Colon (tissue), 2 donors: ENCODE results near the gene DES.
"Not testable (repeated sequence)": the region's sequence is repeated elsewhere in the genome, so short reads cannot be mapped to it uniquely, and the experiment has no call there.

Source experiments
- FAIRE-seq: peaks from 2 replicates; lab custom pipeline; 2012; peaks lifted over from hg19 to GRCh38; lab: Jason Lieb, UNC
- donor health status: control.
- donor health status: control.

DES gene

GRCh38 chr2:219400562-219400961 is 17.6 kb upstream of the DES start:
- no peak for FAIRE-seq

GRCh38 chr2:219401606-219402005 is 16.6 kb upstream of the DES start:
- no peak for FAIRE-seq

- FAIRE-seq, result no peak
Measured at GRCh38 chr2:219402665-219403515, 15.3 kb upstream of the DES start.

- no peak for FAIRE-seq
Measured at GRCh38 chr2:219403861-219404260, 14.3 kb upstream of the DES start.

GRCh38 chr2:219404291-219404910 is 13.8 kb upstream of the DES start:
- FAIRE-seq, result no peak

GRCh38 chr2:219404954-219405353 is 13.2 kb upstream of the DES start:
- no peak for FAIRE-seq

- no peak for FAIRE-seq
Measured at GRCh38 chr2:219405451-219405850, 12.7 kb upstream of the DES start.

GRCh38 chr2:219405958-219406860 is 12.0 kb upstream of the DES start:
- no peak for FAIRE-seq

GRCh38 chr2:219406861-219407230 is 11.3 kb upstream of the DES start:
- no peak for FAIRE-seq

- not testable (repeated sequence) for FAIRE-seq
Measured at GRCh38 chr2:219407343-219407742, 10.8 kb upstream of the DES start.

- FAIRE-seq, result no peak
Measured at GRCh38 chr2:219408204-219408603, 10.0 kb upstream of the DES start.

GRCh38 chr2:219408631-219409030 is 9.5 kb upstream of the DES start:
- FAIRE-seq, result no peak

- no peak for FAIRE-seq
Measured at GRCh38 chr2:219409619-219410018, 8.6 kb upstream of the DES start.

- no peak for FAIRE-seq
Measured at GRCh38 chr2:219410390-219410789, 7.8 kb upstream of the DES start.

GRCh38 chr2:219414857-219415256 is 3.3 kb upstream of the DES start:
- FAIRE-seq, result no peak

GRCh38 chr2:219415580-219416234 is 2.5 kb upstream of the DES start:
- no peak for FAIRE-seq

GRCh38 chr2:219416235-219416602 is 2.0 kb upstream of the DES start:
- no peak for FAIRE-seq

GRCh38 chr2:219416938-219417337 is 1.2 kb upstream of the DES start:
- no peak for FAIRE-seq

- FAIRE-seq, result no peak
Measured at GRCh38 chr2:219417374-219417773, 803 bp upstream of the DES start.

GRCh38 chr2:219419012-219419324 is 791 bp downstream of the DES start:
- FAIRE-seq, result no peak

GRCh38 chr2:219419331-219420197 is 1.4 kb downstream of the DES start:
- FAIRE-seq, result no peak

GRCh38 chr2:219420687-219421086 is 2.5 kb downstream of the DES start:
- no peak for FAIRE-seq
